Measurements from ENCODE around the gene ZBTB2.
"Not testable (repeated sequence)": the region's sequence is repeated elsewhere in the genome, so short reads cannot be mapped to it uniquely, and the experiment has no call there.

Gene ZBTB2

GRCh38 chr6:151388997-151389617 is 2.3 kb downstream of the ZBTB2 start:
- TF ChIP-seq, protein P1, sequence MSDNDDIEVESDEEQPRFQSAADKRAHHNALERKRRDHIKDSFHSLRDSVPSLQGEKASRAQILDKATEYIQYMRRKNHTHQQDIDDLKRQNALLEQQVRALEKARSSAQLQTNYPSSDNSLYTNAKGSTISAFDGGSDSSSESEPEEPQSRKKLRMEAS (IDR thresholded peaks at IDR 0.05; ENCODE audit: low read depth, low read length): no peak
- TF ChIP-seq CTCF (IDR thresholded peaks at IDR 0.05; ENCODE audit: low read depth, low read length) (no peak), MYC (IDR thresholded peaks at IDR 0.05; ENCODE audit: low read depth, low read length) (no peak), POLR2A (IDR thresholded peaks at IDR 0.05; ENCODE audit: extremely low read depth, insufficient read length) (no peak)
- no peak for DNase-seq (ENCODE audit: low read depth)

GRCh38 chr6:151388236-151388635 is 3.1 kb downstream of the ZBTB2 start:
- no peak overlapping the region for H3K4me3 ChIP-seq (ENCODE audit: low read depth, low read length)
- TF ChIP-seq, protein P1 (IDR thresholded peaks at IDR 0.05; ENCODE audit: low read depth, low read length): no peak
- TF ChIP-seq MYC (IDR thresholded peaks at IDR 0.05; ENCODE audit: low read depth, low read length) (no peak), POLR2A (IDR thresholded peaks at IDR 0.05; ENCODE audit: extremely low read depth, insufficient read length) (no peak), CTCF (IDR thresholded peaks at IDR 0.05; ENCODE audit: low read depth, low read length) (no peak)
- no peak for DNase-seq (ENCODE audit: low read depth)

More at GRCh38 chr6:151388997-151389617, 2.3 kb downstream of the ZBTB2 start:
- peak overlapping the region; percentile 88 for H3K4me3 ChIP-seq (ENCODE audit: low read depth, low read length)

DNA sequence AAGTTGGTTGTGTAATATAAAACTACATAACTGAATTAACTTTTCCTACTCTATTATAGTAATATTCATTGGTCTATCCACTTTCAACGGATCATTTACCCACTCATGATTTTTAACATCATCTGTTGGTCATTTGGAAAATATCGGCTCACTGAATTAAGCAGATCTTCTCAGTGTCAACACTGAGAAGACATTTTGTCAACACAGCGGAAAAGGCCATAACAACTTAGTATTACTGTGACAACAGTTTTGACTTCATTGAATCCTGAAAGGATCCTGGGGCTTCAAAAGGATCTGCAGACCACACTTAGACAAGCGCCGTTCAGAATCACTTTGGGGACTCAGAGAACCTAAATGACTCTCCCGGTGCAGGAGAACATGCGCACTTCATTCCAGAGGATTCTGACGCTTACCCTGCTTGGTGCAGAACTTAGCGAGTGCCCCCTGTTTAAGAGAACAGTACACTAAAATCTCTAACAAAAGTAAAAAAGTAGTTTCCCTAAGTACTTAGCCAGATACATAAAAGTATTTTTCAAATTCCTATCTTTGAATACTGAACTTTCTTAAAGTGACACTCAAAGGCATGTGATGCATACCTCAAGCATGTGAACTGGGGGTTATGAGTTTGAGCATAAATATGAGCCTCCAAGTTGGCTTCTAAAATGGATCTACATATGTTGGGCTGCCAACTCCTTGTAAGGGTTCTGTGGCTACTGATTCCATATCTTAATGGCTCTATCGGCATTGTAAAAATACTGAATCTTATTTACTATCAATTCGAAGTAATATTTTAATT is 4.0 kb downstream of the ZBTB2 start:
- no peak for TF ChIP-seq CTCF (IDR thresholded peaks at IDR 0.05; ENCODE audit: low read depth, low read length)
- TF ChIP-seq, protein P1 (IDR thresholded peaks at IDR 0.05; ENCODE audit: low read depth, low read length): no peak
- no peak for TF ChIP-seq POLR2A (IDR thresholded peaks at IDR 0.05; ENCODE audit: extremely low read depth, insufficient read length)
- TF ChIP-seq MYC (IDR thresholded peaks at IDR 0.05; ENCODE audit: low read depth, low read length): no peak
- no peak for DNase-seq (ENCODE audit: low read depth)
- no peak overlapping the region for H3K4me3 ChIP-seq (ENCODE audit: low read depth, low read length)

- no peak overlapping the region for H3K4me3 ChIP-seq (ENCODE audit: low read depth, low read length)
- no peak for DNase-seq (ENCODE audit: low read depth)
- no peak for TF ChIP-seq MYC (IDR thresholded peaks at IDR 0.05; ENCODE audit: low read depth, low read length)
- no peak for TF ChIP-seq POLR2A (IDR thresholded peaks at IDR 0.05; ENCODE audit: extremely low read depth, insufficient read length)
- TF ChIP-seq, protein P1 (IDR thresholded peaks at IDR 0.05; ENCODE audit: low read depth, low read length): no peak
- TF ChIP-seq CTCF (IDR thresholded peaks at IDR 0.05; ENCODE audit: low read depth, low read length): no peak
Measured at GRCh38 chr6:151385177-151385576, 6.2 kb downstream of the ZBTB2 start.

DNA sequence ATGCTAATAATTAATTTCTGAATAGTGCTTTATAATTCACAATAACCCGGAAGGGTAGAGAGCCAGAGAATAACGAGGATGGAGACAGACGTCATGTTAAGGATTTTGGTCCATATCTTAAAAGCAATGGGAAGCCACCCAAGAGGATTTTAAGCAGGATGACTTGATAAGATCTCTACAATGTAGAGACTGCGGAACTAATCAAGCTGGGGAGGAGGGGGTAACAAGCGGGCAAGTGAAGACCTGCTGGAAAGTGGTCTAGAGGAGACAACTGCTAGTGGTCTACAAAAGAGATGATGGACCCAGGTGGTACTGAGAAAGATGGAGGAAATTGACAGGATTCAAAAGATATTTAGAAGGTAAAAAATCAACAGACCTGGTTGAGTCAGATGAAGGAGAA is 7.2 kb downstream of the ZBTB2 start:
- no peak overlapping the region for H3K4me3 ChIP-seq (ENCODE audit: low read depth, low read length)
- TF ChIP-seq, protein P1 (IDR thresholded peaks at IDR 0.05; ENCODE audit: low read depth, low read length): no peak
- TF ChIP-seq CTCF (IDR thresholded peaks at IDR 0.05; ENCODE audit: low read depth, low read length) (no peak), POLR2A (IDR thresholded peaks at IDR 0.05; ENCODE audit: extremely low read depth, insufficient read length) (no peak), MYC (IDR thresholded peaks at IDR 0.05; ENCODE audit: low read depth, low read length) (no peak)
- DNase-seq (ENCODE audit: low read depth): no peak

GRCh38 chr6:151382631-151383030 is 8.7 kb downstream of the ZBTB2 start:
- not testable (repeated sequence) for H3K4me3 ChIP-seq (ENCODE audit: low read depth, low read length); DNase-seq (ENCODE audit: low read depth)
